Ramos (cell line): ENCODE data around the gene SLC12A3.
"Not testable (repeated sequence)": the region's sequence is repeated elsewhere in the genome, so short reads cannot be mapped to it uniquely, and the experiment has no call there.

Experiments used
- in situ Hi-C: fragments of 300-500 bp; cut with MboI; formaldehyde crosslinking; loops from one replicate; pipeline ENCODE4 v1.14.3; 2022; ENCODE audit warnings: low sequenced_read_pairs; ENCODE audit not compliant: unreplicated experiment

The SLC12A3 gene

GRCh38 chr16:56934599-56935145, 69.7 kb downstream of the SLC12A3 start:
- in situ Hi-C loops = not testable (repeated sequence)

- in situ Hi-C loops = no loop called here
Observed at GRCh38 chr16:56935201-56935600, 70.2 kb downstream of the SLC12A3 start.

GRCh38 chr16:56936491-56936890, 71.5 kb downstream of the SLC12A3 start:
- in situ Hi-C loops = no loop called here

- in situ Hi-C loops = no loop called here
Observed at GRCh38 chr16:56936950-56937349, 71.9 kb downstream of the SLC12A3 start.

GRCh38 chr16:56938664-56939513, 73.9 kb downstream of the SLC12A3 start:
- in situ Hi-C loops = no loop called here

- in situ Hi-C loops = no loop called here
Observed at GRCh38 chr16:56939801-56940200, 74.8 kb downstream of the SLC12A3 start.

GRCh38 chr16:56941092-56941491, 76.1 kb downstream of the SLC12A3 start:
- in situ Hi-C loops = no loop called here

GRCh38 chr16:56941856-56942331, 76.9 kb downstream of the SLC12A3 start:
- in situ Hi-C loops = no loop called here

- in situ Hi-C loops = no loop called here
Observed at GRCh38 chr16:56943761-56944375, 78.9 kb downstream of the SLC12A3 start.

GRCh38 chr16:56944954-56945839, 80.2 kb downstream of the SLC12A3 start:
- in situ Hi-C loops = no loop called here

- in situ Hi-C loops = no loop called here
Observed at GRCh38 chr16:56945847-56946527, 81.0 kb downstream of the SLC12A3 start.

- in situ Hi-C loops = no loop called here
Observed at GRCh38 chr16:56946767-56947603, 82.0 kb downstream of the SLC12A3 start.

- in situ Hi-C loops = no loop called here
Observed at GRCh38 chr16:56947604-56947995, 82.6 kb downstream of the SLC12A3 start.

- in situ Hi-C loops = no loop called here
Observed at GRCh38 chr16:56948234-56948633, 83.2 kb downstream of the SLC12A3 start.

GRCh38 chr16:56950051-56950450, 85.0 kb downstream of the SLC12A3 start:
- in situ Hi-C loops = loop anchor here (5.0 kb wide), 1 partner anchor 83 kb away; the partner anchor contains the start of gene SLC12A3

- in situ Hi-C loops = loop anchor here (5.0 kb wide), 1 partner anchor 83 kb away; the partner anchor contains the start of gene SLC12A3
Observed at GRCh38 chr16:56950455-56950854, 85.4 kb downstream of the SLC12A3 start.

GRCh38 chr16:56950881-56951771, 86.1 kb downstream of the SLC12A3 start:
- in situ Hi-C loops = loop anchor here (5.0 kb wide), 1 partner anchor 84 kb away; the partner anchor contains the start of gene SLC12A3

GRCh38 chr16:56953006-56953405, 88.0 kb downstream of the SLC12A3 start:
- in situ Hi-C loops = loop anchor here (5.0 kb wide), 1 partner anchor 86 kb away; the partner anchor contains the start of gene SLC12A3
